HG02970 (cell line): ENCODE results near the gene GRK3.

Experiments
- ATAC-seq: cut with Tn5 transposase; IDR thresholded peaks from one replicate; pipeline ENCODE4 v1.9.1; 2021; ENCODE audit warnings: mild to moderate bottlenecking, moderate library complexity, moderate number of reproducible peaks; ENCODE audit not compliant: unreplicated experiment, low FRiP score

The GRK3 gene

DNA sequence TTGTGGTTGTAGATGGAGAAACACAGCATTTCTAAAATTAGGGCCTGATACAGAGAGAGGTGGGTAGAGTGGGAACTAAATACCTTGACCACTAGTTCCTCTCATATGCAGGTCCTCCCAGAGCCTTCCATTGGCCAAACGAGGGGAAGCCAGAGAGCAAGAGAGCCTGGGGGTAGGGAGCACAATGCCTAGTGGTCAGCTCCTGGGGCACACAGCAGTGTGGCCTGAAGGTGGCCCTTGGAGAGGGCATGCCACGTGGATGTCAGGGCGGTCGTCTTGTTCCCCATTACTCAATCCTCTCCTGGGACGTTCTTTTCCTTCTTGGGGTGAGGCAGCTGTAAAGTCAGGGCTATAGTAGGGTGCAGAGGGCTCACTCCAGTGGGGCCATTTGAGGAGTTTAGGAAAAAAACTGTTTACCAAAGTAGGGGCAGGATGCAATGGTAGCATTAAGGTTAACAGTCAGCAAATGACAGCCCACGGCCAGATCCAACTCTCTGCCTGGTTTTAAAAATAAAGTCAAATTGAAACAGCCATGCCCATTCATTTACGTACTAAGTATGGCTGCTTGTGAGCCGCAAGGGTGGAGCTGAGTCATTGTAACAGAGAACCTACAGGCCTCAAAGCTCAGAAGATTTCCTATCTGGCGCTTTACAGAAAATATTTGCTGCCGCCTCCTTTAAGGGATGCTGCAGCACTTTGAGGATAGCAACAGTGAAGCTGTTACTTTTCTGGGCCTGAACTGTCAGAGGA lies 185.1 kb downstream of the GRK3 start:
- ATAC-seq: no peak

DNA sequence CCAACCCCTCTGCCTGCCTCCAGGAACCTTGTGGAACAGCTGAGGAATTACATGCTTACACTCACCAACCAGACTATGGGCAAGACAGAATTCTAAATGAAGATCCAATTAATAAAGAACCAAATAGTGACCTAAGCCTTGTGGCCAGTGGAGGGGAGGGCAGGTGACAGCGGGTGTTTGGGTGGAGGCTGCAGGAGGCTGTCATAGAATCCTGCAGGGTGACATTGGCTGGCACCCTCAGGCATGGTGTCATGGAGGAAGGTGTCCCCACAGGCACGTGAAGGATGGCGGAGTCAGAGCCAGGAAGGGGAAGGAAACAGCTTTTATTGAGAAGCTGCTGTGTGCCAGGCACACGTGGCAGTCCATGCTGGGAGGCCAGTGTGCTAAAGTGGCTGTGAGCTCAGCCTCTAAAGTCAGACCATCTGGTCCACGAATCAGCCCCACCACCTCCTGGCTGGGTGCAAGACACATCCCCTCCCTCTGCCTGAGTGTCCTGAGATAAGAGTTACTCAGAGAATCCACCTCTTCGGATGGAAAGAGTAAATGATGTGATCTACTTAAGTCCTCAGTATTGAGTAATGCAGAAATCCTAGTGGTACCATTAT lies 186.2 kb downstream of the GRK3 start:
- ATAC-seq: no peak

DNA sequence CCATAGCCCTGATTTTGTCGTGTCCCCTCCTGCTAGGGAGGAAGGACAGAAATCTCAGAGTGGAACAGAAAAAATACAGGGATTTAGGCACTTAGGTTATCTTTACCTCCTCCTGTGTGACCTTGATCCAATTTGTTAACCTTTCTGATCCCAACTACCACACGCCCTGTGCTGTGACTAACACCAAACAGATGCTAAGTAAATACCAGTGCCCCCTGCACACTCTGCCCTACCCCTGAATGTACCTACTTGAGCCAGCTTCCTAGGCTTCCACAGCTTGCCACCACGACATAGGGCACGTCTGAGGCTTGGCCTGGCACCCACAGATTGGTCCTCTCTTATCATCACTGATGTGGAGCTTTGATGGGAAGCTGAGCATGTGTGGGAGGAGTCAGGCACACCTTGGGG lies 186.7 kb downstream of the GRK3 start:
- ATAC-seq: no peak

DNA sequence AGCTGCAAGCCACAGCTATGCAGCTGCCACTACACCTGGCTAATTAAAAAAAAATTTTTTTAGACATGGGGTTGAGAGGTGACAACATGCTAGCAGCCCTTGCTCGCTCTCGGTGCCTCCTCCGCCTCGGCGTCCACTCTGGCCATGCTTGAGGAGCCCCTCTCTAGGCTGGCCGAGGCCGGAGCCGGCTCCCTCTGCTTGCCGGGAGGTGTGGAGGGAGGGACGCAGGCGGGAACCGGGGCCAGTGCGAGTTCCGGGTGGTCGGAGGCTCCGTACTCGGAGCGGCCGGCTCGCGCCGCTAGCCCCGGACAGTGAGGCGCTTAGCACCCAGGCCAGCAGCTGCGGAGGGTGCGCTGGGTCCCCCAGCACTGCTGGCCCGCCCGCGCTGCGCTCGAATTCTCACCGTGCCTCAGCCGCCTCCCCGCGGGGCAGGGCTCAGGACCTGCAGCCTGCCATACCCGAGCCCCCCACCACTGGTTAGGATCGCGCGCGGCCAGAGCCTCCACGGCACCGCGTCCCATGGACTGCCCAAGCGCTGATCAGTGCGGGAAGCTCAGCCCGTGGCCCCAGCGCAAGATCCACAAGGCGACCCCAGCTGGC lies 188.2 kb downstream of the GRK3 start:
- ATAC-seq: no peak

DNA sequence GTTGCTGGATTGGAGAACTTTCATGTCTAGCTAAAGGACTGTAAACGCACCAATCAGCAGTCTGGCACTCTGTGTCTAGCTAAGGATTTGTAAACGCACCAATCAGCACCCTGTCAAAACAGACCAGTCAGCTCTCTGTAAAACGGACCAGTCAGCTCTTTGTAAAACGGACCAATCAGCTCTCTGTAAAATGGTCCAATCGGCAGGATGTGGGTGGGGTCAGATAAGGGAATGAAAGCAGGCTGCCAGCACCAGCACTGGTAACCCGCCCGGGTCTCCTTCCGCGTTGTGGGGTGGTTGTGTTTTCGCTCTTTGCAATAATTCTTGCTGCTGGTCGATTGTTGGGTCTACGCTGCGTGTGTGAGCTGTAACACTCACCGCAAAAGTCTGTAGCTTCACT lies 188.8 kb downstream of the GRK3 start:
- ATAC-seq: no peak

DNA sequence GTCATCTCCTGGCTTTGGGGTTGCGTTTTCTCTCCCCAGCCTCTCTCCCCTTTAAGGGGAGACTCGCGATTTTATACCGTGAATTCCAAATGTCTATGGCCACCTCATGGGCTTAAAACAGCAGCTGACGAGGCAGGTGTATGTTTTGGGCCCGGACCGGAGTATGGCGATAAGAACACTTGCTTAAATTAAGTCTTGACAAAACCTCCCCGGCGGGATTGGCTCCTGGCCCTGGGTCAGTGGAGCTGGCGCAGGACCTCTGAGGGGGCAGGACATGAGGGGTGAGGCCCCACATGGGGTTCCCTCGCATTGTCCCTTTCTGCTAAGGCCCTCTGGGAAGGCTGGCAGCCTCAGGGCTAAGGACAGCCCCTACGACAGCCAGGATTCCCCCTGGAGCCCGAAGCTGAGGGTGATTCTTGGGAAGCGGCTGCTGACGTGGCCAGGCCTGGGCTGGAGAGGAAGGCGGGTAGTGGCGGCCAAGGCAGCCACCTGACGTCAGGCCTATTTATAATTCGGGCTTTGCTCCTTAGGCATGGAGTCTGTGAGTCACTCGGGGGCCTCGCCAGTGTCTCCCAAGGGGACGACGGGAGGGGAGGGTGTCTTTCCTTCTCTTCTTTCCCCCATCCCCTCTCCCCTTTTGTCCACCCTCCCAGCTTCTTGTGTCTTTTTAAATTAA lies 190.2 kb downstream of the GRK3 start:
- ATAC-seq: no peak

DNA sequence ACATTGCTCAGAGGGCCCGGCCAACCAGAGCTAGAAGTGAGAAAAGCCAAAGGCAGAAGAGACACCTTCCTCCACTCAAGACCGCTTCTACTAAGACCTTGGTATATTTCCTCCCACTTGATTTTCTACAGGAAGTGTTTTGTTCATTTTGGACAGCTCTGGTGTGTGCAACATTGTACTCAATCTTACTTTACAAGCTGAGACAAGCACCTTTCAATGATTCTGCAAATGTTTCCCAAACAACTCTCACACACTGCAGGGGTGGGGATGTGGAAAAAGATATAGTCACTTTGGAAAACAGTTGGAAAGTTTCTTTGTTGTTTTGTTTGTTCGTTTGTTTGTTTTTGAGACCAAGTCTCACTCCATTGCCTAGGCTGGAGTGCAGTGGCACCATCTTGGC lies 193.2 kb downstream of the GRK3 start:
- no peak for ATAC-seq

DNA sequence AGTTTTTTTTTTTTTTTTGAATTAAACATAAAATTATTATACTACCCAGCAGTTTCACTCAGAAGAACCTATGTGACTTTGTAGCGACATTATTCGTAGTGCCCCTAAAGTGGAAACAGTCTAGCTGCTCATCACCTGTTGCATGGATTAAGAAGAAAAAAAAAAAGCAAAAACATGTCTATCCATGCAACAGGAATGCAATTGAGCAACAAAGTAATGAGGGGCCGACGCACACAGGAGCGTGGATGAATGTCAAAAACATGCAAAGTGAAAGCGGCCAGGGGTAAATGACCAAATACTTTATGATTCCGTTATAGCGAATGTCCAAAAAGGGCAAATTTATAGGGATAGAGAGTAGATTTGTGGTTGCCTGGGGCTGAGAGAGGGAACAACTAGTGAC lies 193.8 kb downstream of the GRK3 start:
- ATAC-seq: no peak

DNA sequence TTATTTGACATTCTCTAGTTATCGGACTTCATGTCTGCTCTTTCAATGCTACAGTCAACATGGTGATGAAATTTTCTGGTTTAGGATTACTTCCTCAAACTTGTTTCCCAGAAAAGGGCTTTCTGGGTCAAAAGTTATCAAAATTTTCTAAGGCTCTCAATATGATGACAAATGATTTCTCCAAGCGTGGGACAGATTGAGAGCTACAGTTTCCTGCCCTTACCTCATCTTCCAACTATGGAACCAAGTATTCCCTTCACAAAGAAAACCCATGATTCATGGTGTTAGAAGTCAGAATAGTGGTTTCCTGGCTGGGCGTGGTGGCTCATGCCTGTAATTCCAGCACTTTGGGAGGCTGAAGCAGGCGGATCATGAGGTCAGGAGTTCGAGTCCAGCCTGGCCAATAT lies 195.4 kb downstream of the GRK3 start:
- ATAC-seq: no peak

DNA sequence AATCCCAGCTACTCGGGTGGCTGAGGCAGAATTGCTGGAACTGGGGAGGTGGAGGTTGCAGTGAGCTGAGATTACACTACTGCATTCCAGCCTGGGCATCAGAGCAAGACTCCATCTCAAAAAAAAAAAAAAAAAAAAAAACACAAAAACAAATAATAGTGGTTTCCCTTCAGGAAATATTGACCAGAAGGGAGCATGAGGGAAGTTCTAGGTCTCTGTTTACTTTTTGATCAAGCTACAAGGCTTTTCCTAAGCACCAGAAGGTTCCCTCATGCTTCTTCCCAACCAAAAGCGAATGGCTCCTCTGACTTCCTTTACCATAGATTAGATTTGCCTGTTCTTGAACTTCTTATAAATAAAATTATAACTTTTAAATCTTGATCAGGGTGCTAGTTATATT lies 195.8 kb downstream of the GRK3 start:
- ATAC-seq: no peak

DNA sequence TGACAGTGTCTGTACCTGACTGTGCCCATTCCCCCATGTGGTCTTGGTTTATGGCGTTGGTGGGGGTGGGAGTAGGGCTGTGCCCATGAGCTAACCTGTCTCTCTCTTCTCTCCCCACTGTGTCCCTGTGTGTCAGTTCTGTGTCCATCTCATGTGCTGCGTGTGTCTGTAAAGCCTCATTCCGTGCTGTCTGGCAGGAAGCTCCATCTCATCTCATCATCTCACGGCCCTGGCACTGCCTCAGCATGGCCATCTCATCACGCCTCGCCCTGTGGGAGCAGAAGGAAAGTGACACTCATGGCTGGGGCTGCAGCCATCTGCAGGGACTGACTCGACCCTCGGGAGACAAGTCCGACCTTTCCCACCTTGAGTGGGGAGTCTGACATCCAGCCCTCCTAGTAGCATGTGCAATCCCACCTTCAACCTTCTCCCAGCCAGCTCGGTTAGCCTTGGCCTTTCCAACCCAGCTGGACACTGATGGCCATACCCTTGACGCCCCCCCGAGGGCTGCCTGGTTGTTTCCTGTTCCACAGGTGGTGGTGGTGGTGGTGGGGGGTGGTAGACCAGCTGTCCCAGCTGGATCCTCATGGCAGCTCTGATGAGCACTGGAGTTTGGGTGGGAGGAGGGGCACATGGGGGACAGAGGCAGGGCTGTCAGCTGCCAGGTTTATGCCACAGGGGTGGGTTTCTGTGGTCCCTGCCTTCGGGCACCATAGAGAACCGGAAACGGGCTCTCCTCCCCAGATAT lies 196.5 kb downstream of the GRK3 start:
- ATAC-seq: no peak

DNA sequence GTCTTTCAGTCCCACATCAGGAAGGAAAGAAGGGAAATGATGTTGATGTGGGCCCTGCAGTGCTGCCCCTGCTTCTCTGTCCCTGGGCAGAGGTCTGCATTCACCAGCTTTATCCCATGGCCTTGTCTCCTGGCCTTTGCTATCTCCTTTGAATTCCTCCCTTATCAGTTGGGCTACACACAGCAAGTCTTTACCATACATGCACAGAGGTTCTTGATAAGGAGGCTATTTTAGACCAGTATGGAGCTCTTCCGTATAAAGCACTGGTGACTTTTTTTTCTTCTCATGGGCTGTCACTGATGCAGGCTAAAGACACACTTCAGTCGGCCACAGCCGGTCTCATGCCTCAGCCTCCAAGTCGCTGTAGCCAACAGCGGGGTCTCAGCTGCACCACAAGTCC lies 197.7 kb downstream of the GRK3 start:
- no peak for ATAC-seq

DNA sequence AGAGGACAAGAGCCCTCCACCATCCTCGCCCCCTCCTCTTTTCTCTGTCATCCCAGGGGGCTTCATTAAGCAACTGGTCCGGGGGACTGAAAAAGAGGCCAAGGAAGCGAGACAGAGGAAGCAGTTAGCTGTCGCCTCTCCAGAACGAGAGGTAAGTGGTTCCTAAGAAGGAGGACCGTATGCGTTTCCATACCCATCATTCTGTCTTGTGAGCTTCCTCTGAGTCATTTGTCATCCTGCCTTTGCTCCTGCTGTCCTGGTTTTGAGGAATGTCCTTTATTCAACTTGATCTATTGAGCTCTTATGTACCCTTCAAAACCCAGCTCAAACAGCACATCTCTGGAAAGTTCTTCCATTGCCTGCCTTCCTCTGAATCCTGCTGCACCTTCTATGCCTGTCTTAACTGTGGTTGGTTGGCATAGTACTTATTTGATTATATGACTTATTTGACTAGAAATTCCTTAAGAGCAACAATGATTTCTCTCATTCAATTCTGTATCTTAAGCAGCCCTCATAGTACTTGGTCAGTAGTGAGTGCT lies 198.8 kb downstream of the GRK3 start:
- no peak for ATAC-seq

DNA sequence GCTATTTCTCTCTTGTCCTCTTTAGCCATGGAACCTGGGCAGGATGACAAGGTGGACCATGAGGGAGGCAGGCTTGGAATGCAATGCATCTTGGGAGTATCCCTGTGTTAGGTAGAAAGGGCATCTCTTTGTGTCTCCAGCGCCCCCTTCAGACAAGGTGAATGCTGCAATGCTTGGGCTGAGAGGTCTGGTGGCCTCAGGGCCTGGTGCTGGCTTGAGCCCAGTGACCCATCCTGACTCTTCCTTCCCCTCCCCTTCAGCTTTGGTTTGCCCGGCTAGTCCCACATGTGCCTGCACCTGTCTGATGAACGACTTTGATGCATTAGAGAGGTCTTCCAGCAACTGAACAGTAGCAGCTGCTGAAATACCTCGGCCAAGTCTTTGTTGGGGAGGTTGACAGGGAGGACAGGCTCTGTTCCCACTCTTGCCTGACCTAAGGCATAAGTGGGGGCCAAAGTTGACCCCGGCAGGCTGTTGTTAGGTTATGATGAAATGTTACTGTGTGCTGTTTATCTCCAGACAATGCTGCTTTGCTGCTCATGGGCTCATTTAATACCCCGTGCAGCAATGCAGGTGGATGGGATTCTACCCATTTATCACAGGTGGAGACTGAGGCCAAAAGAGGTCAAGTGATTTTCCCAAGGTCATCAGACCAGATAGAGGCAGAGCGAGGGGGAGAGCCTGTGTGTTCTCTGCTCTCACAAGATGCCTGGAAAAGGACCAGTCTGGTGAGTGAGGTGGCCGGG lies 200.0 kb downstream of the GRK3 start:
- ATAC-seq: no peak

DNA sequence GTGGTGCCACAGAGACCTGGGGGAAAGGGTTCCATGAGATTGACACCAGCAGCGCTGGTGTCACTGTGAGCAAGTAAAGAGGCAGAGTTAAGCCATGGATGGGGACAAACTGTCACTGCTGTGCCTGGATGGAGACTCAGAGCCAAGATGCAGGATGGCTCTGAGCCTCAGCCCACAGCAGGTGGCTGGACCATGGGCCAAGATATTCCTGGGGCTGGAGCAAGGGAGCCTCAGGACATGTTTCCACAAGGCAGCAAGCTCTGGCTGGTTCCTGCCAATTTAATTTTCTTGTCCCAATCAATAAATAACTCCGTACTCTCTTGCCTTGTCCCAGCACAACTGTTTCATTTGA lies 200.5 kb downstream of the GRK3 start:
- no peak for ATAC-seq

DNA sequence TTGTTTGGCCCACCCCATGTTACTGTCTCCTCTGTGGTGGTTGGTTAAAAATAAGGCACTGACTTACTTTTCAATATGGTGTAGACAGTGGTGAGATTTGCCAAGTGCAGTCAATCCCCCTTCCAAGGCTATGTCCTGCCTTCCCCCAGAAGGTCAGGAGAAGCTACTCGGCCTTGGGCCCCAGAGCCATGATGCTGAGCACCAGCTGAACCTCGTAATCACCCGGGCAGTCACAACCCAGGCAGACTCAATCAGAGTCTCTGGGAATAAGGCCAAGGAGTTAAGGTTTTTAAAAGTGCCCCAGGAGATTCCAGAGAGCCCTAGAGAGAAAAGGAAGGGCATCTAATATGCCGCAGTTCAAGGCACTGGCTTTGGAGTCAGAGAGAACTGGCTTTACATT lies 201.3 kb downstream of the GRK3 start:
- ATAC-seq: no peak

DNA sequence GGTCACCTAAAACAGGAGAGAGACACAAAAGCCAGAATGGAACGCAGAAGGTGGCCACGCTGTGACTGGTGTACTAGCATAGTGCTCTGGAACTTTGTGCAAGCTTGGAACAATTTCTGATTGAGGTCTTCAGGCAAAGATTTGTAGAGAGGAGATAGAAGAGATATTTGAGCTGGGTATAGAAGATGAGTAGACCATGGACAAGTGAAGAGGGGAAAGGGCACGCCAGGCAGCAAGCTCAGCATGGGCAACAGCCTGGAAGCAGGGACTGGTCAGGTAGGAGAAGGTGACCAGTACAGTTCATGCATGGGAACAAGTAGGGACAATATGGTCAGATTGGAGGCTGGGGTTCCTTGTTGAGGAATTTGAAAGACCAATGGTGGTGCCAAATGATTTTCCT lies 201.9 kb downstream of the GRK3 start:
- ATAC-seq: no peak

DNA sequence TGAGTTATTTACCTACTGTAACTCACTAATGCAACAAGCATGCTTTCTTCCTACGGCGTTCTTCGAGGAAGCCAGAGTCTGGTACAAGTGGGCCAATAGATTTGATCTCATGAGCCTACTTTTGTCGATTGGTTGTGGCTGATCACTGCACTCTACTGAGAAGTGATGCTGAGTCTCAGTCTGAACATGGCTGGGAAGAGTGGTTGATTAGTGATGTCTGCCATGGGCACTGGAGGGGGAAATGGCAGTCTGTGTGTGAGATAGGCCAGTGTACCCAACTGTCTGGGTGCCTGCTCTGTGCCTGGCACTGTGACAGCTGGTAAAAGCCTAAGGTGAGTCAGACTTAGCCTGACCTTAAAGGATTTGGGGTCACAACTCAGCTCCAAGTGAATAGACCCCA lies 205.9 kb downstream of the GRK3 start:
- no peak for ATAC-seq

DNA sequence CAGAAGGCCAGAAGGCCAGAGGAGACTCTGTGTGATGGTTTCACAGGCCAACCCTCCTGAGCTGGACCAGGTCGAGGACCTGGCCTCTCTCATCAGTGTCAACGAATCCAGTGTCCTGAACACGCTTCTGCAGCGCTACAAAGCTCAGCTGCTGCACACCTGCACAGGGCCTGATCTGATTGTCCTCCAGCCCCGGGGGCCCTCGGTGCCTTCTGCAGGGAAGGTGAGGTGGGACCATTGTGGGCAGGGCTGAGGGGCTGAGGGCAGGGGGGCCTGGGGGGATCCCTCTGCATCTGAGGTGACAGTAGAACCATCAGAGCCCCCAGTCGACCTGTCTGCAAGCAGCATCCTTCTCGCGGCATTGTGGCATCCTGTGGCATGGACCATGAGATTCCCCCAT lies 207.8 kb downstream of the GRK3 start:
- ATAC-seq: no peak

DNA sequence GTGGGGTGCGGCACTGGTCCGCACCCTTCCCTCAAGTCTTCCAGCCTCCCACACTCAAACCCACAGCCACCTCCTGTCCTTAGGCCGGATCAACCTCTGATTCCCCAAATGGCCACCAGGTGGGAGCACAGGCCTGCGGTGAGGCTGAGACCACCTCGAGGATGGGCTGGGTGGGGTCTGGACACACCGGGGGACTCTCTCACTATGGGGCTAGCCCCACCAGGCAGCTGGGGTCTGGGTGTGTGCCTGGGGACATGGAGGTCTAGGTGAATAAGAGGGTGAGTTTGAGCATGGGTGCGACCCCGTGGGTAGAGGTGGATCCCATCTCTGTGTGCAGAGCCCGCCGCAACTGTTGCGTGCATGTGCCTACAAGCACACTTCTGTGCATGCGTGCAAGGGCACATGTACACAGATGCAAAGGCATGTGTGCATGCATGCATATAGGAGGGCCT lies 210.1 kb downstream of the GRK3 start:
- no peak for ATAC-seq
